ENCODE data around the gene LRP5.
"Not testable (repeated sequence)": the region's sequence is repeated elsewhere in the genome, so short reads cannot be mapped to it uniquely, and the experiment has no call there.

The LRP5 gene

DNA sequence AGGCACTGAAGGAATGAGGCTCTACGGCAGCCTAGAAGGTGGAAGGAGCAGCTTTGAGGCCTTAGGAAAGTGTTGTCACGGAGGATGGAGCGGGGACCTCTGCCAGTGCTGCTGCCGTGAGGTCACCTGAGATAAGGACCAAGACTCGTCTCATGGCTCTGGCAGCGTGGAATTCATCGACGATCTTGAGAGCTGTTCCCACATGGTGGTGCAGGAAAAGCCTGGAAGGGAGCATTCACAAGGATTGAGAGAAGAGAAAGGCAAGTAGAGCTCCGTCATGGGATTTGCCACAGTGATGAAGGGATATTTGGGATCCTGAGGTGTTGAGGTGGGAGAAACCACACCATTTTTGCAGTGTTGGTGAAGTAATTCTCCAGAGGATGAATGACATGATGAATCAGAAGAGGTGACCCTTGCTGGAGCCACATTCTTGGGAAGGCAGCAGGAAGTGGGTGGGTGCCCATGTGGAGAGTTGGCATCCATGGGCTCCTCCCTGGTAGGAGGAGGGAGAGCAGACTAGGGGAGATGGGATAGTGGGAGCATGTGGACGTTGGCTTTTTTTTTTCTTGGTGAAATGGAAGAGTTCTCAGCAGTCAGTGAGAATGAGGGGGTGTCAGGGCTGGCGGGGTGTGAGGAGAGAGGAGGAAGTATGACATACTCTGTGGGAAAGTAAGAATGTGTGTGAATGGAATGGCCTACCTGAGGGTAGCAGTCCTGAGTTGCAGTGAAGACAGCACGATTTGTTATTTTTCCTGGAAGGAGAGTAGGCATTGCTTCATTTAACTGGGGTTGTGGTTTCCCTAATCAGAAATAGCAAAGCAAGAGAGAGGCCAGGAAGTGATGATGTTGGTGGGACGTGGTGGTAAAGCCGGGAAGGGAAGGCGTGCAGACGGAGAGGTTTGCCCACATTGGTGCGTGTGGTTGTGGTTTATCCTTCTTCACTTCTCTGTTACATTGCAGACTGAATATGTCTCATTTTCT lies 159.3 kb downstream of the LRP5 start:
- peak; percentile 51 for DNase-seq

DNA sequence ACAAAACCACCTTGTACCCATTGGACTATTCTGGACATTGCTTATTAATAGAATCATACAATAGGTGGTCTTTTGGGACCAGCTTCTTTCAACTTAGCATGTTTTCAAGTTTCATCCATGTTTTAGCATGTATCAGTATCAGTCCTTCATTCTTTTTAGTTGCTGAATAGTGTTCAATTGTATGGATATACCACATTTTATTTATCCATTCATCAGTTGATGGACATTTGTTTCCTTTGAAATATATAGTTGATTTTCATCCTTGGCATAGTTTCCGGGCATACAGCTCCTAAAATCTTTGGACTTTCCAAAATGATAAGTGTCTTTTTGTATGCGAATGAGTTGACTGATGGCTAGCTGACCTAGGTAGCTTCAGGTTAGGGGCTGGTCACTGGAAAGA lies 160.4 kb downstream of the LRP5 start:
- DNase-seq: no peak

DNA sequence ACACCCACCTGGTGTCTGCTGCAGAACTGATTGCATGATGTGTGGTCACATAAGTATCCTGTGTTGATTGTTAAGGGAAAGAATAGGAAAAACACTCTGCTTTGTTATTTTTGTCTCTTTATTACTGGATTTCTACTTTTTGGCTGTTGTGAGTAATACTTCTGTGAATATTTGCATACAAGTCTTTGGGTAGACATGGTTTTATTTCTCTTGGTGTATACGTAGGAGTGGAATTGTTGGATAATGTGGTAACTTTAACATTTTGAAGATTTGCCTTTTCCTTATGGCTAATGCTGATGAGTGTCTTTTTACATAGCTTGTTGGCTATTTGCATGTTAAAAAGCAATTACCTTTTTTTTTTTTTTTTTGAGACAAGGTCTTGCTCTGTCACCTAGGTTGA lies 161.3 kb downstream of the LRP5 start:
- DNase-seq: no peak

DNA sequence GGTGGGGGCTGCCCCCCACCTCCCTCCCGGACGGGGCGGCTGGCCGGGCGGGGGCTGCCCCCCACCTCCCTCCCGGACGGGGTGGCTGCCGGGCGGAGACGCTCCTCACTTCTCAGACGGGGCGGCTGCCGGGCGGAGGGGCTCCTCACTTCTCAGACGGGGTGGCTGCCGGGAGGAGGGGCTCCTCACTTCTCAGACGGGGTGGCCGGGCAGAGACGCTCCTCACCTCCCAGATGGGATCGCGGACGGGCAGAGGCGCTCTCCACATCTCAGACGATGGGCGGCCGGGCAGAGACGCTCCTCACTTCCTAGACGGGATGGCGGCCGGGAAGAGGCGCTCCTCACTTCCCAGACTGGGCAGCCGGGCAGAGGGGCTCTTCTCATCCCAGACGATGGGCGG lies 163.2 kb downstream of the LRP5 start:
- not testable (repeated sequence) for DNase-seq

DNA sequence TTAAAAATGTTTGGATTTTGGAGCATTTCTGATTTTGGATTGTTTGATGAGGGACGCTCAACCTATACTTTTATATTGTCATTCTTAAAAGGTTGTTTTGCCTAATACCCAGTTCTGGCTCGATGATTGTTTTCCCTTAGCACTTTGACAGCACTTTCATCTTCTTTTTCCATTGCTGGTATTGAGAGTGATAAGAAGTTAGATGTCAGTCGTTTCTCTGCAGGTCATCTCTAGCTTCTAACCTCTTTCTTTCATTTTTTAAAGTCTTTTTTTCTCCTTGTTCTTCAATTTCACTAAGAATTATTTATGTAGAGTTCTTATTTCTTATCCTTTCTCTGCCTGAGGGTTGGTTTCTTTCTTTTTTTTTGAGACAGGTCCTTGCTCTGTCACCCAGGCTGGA lies 167.0 kb downstream of the LRP5 start:
- DNase-seq: no peak

DNA sequence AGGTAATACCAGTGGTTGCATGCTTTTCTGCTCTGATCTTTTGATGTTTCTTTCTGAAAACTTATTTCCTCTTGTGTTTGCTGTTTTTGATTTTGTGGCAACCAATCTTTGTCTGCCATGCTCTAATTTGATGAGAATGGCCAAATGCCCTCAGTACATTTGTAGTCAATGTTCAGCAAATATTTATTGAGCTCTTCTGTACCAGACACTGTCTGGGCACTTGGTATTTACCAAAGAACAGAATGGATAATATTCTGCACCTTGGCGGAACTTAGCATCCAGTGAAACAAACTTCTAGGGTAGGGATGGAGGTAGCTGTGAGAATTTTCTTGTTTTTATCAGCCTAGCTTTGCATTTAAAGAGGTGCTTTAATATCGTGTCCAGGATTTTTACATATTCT lies 167.8 kb downstream of the LRP5 start:
- DNase-seq: no peak

- no peak for DNase-seq
These were observed 168.6 kb downstream of the LRP5 start for GRCh38 chr11:68480852-68481510.

- no peak for DNase-seq
These were observed 169.3 kb downstream of the LRP5 start for GRCh38 chr11:68481579-68482240.

- no peak for DNase-seq
These were observed 176.2 kb downstream of the LRP5 start for GRCh38 chr11:68488623-68489022.

DNA sequence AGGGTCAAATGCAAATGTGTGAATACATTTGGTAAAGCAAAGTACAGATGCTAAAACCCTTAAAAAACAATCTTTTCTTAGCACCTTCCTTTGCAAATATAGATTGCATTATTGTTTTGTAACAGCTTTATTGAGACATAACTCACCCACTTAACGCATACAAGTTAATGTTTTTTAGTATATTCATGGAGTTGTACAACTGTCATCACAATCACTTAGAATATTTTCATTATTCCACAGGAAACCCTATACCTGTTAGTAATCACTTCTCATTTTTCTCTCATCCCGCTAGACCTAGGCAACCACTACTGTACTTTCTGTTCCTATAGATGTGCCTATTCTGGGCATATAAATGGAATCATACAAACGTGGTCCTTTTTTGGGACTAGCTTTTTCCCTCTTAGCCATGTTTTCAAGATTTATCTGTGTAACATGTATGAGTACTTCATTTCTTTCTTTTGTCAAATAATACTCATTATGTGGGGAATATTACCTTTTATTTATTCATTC lies 182.9 kb downstream of the LRP5 start:
- DNase-seq: no peak

GRCh38 chr11:68495872-68496271 lies 183.5 kb downstream of the LRP5 start:
- DNase-seq: no peak

GRCh38 chr11:68497761-68498160 lies 185.4 kb downstream of the LRP5 start:
- no peak for DNase-seq

GRCh38 chr11:68498321-68498720 lies 185.9 kb downstream of the LRP5 start:
- no peak for DNase-seq

All from CD4-positive, alpha-beta T cell treated with Interleukin-17A for 1 hour (primary cell).